ENCODE results near the gene CAMSAP3. TPM values are rescaled to one million over a fixed set of nuclear protein-coding genes. Genes with fewer than 3 reads are reported as not detected.

Gene CAMSAP3
- total RNA-seq, 1 experiment from 2014 or later, result 28.4 TPM

DNA sequence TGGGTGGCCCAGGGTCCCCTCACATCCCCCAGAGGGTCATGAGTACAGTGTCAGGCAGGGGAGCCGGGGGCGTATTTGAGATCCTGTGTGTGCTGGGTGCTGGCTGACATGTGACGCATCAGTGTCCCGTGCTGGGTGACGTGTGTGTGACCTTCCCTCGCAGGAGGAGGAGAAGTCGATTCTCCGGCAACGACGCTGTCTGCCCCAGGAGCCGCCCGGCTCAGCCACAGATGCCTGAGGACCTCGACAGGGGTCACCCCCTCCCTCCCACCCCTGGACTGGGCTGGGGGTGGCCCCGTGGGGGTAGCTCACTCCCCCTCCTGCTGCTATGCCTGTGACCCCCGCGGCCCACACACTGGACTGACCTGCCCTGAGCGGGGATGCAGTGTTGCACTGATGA lies 34.3 kb upstream of the CAMSAP3 start:
- no peak overlapping the region for H2AK5ac ChIP-seq (ENCODE audit: insufficient read length, low read length)
- H3K9me3 ChIP-seq (ENCODE audit: control insufficient read depth, low read depth, low read length), result no peaks in the 10 kb centered on the region
- H2BK15ac ChIP-seq (ENCODE audit: low read depth, low read length), result no peak overlapping the region
- H2BK20ac ChIP-seq (ENCODE audit: low read depth, low read length, poor library complexity, severe bottlenecking), result no peak overlapping the region
- H4K8ac ChIP-seq (replicated peaks; ENCODE audit: insufficient read length, low read depth, low read length), result no peak overlapping the region
- no peak overlapping the region for H3K14ac ChIP-seq (ENCODE audit: insufficient read depth, low read length)
- no peak overlapping the region for H3K4me2 ChIP-seq (ENCODE audit: insufficient read depth, insufficient read length, low read length)
- TF ChIP-seq, protein P1, sequence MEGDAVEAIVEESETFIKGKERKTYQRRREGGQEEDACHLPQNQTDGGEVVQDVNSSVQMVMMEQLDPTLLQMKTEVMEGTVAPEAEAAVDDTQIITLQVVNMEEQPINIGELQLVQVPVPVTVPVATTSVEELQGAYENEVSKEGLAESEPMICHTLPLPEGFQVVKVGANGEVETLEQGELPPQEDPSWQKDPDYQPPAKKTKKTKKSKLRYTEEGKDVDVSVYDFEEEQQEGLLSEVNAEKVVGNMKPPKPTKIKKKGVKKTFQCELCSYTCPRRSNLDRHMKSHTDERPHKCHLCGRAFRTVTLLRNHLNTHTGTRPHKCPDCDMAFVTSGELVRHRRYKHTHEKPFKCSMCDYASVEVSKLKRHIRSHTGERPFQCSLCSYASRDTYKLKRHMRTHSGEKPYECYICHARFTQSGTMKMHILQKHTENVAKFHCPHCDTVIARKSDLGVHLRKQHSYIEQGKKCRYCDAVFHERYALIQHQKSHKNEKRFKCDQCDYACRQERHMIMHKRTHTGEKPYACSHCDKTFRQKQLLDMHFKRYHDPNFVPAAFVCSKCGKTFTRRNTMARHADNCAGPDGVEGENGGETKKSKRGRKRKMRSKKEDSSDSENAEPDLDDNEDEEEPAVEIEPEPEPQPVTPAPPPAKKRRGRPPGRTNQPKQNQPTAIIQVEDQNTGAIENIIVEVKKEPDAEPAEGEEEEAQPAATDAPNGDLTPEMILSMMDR (conservative IDR thresholded peaks at IDR 0.05), result no peak
- H4K91ac ChIP-seq (ENCODE audit: insufficient read length, low read depth, low read length), result no peak overlapping the region
- no peak overlapping the region for H2BK120ac ChIP-seq (ENCODE audit: low read depth, low read length, poor library complexity, severe bottlenecking)
- Mint-ChIP-seq H3K27ac (no peak overlapping the region), H3K4me1 (no peaks in the 10 kb centered on the region), H3K27me3 (ENCODE audit: low read depth) (peaks cover 1% of the 10 kb centered on the region), H3K4me3 (no peak overlapping the region), H3K36me3 (ENCODE audit: insufficient read depth in 1 of 3, low read depth in 3 of 3) (peaks cover 15 to 38% (median 29%) of the 10 kb centered on the region in 3 experiments; a peak in 6 of 7 replicates), H3K9me3 (no peaks in the 10 kb centered on the region; a peak in 1 of 5 replicates)
- WGBS (ENCODE audit: extremely low coverage, insufficient read length, low lambda C conversion rate), result no CpG with 5 or more reads among the region's 17 CpGs
- no peak overlapping the region for H3K9ac ChIP-seq (ENCODE audit: extremely low read depth, insufficient read length, low read length)
- H3T11ph ChIP-seq (ENCODE audit: low read length), result no peak overlapping the region
- no peaks in the 10 kb centered on the region for H3K4me1 ChIP-seq (ENCODE audit: insufficient read depth, low read length)
- H3K79me1 ChIP-seq (ENCODE audit: insufficient read depth, low read depth, low read length, poor library complexity, severe bottlenecking), result no peaks in the 10 kb centered on the region
- H3K79me2 ChIP-seq (ENCODE audit: insufficient read depth, low read length), result no peaks in the 10 kb centered on the region
- no peaks in the 10 kb centered on the region for H3K27me3 ChIP-seq (ENCODE audit: insufficient read depth, low read length)
- DNase-seq, result no peak
- H3K56ac ChIP-seq (ENCODE audit: insufficient read length, low read depth, low read length), result no peak overlapping the region
- no peaks in the 10 kb centered on the region for H4K20me1 ChIP-seq (ENCODE audit: control insufficient read depth, insufficient read depth, insufficient read length)
- no peak overlapping the region for H4K5ac ChIP-seq (ENCODE audit: insufficient read length, low read depth, low read length)
- H2BK5ac ChIP-seq (ENCODE audit: insufficient read length, low read length), result no peak overlapping the region
- no peak overlapping the region for H3K27ac ChIP-seq (ENCODE audit: insufficient read length, low read depth, low read length)
- H3K18ac ChIP-seq (ENCODE audit: insufficient read length, low read depth, low read length), result no peak overlapping the region
- no peak overlapping the region for H3K4ac ChIP-seq (ENCODE audit: low read depth, low read length)
- no peak overlapping the region for H2BK12ac ChIP-seq (ENCODE audit: insufficient read length, low read depth, low read length)
- H2AFZ ChIP-seq (ENCODE audit: low read length), result no peak overlapping the region
- no peak overlapping the region for H3K23ac ChIP-seq (ENCODE audit: insufficient read length, low read depth, low read length)
- H3K23me2 ChIP-seq (ENCODE audit: insufficient read length, low read depth, low read length, poor library complexity, severe bottlenecking), result no peaks in the 10 kb centered on the region

Data from H9 (cell line).